Fibroblast of the aortic adventitia (primary cell): Measurements from ENCODE around the gene ABL1. TPM values are rescaled to one million over a fixed set of nuclear protein-coding genes. Genes with fewer than 3 reads are reported as not detected.

Experiments
- DNase-seq: peaks from one replicate; pipeline ENCODE4 v3.0.0-alpha.2; 2010; ENCODE audit warnings: low read depth
- H3K4me3 ChIP-seq: 2 replicates; pipeline ENCODE4 v1.5.1; 2011; ENCODE audit warnings: low read depth, mild to moderate bottlenecking, control low read depth, low read length, moderate library complexity
- total RNA-seq: library from RNA; depleted of rRNA; stranded (reverse); fragments of >200 nt; gene quantifications from 2 replicates; pipeline ENCODE4 v1.2.3, GENCODE V29; 2012; ENCODE audit warnings: low replicate concordance
- TF ChIP-seq, protein P1 (sequence below): IDR thresholded peaks from 2 replicates; pipeline ENCODE4 v1.5.1; 2011; ENCODE audit warnings: mild to moderate bottlenecking, low read length, control low read depth, inconsistent platforms; ENCODE audit not compliant: insufficient read depth

The ABL1 gene
- total RNA-seq, 1 donor: 73.3 TPM

DNA sequence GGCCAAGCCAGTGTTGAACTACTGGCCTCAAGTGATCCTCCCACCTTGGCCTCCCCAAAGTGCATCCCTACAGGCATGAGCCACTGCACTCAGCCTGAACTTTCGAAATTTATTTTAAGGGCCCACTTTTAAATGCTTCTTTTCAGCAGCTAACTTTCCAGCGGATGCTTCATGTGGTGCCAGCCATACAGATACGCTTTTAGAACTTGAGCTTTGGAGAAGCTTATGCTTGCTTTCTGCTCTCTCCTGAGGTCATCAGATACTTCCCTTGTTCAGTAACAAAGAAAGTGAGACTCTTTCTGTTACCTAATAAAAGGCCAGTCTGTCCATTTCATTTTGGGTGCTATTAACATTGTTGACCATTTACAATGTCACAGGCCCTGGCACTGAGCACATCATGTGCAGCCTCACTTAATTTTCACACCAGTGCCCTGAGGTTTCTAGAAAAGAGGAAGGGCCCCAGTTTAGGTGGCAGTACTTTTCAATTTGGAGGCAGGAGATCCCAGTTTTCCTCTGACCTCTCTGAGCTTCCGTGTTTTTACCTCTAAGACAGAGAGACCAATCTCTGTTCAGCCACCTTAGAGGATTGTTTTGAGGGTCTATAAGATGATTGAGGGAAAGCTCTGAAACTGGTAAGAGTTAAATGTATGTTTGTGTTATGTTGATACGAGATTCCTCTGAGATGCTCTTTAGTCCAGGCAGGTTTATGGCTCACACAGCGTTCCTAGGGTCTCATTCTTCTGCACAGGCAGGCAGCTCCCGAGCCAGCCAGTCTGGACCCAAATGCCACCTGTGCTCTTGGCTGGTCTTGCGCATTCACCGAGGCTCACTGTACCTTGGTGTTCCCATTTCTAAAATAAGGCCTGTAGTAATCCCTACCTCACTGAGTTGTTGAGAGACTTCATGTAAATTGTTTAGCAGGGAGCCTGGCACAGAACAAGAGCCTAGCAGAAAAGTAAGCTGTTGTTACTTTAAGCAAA lies 4.4 kb downstream of the ABL1 start:
- TF ChIP-seq, protein P1, sequence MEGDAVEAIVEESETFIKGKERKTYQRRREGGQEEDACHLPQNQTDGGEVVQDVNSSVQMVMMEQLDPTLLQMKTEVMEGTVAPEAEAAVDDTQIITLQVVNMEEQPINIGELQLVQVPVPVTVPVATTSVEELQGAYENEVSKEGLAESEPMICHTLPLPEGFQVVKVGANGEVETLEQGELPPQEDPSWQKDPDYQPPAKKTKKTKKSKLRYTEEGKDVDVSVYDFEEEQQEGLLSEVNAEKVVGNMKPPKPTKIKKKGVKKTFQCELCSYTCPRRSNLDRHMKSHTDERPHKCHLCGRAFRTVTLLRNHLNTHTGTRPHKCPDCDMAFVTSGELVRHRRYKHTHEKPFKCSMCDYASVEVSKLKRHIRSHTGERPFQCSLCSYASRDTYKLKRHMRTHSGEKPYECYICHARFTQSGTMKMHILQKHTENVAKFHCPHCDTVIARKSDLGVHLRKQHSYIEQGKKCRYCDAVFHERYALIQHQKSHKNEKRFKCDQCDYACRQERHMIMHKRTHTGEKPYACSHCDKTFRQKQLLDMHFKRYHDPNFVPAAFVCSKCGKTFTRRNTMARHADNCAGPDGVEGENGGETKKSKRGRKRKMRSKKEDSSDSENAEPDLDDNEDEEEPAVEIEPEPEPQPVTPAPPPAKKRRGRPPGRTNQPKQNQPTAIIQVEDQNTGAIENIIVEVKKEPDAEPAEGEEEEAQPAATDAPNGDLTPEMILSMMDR: no peak
- peak overlapping the region; percentile 36 for H3K4me3 ChIP-seq
- no peak for DNase-seq

DNA sequence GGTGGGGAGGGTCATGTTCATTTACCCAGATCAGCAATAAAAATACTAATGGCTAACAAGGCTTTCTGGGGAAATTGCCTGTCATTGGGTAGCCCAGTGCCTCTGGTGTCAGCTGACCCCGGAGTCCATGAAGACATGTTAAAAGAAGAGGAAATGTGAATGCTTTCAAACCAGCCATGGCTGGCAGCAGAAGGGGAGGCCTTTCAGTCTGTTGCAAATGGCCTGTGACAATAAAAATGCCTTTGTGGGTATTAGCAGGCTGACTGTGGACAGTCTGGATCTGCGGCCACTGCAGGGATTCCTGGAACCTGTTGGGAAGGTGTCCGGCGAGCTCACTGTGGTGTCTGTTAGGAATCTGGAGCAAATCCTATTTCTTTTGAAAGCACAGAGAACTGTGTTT lies 7.5 kb downstream of the ABL1 start:
- no peak overlapping the region for H3K4me3 ChIP-seq
- no peak for DNase-seq
- TF ChIP-seq, protein P1: no peak

DNA sequence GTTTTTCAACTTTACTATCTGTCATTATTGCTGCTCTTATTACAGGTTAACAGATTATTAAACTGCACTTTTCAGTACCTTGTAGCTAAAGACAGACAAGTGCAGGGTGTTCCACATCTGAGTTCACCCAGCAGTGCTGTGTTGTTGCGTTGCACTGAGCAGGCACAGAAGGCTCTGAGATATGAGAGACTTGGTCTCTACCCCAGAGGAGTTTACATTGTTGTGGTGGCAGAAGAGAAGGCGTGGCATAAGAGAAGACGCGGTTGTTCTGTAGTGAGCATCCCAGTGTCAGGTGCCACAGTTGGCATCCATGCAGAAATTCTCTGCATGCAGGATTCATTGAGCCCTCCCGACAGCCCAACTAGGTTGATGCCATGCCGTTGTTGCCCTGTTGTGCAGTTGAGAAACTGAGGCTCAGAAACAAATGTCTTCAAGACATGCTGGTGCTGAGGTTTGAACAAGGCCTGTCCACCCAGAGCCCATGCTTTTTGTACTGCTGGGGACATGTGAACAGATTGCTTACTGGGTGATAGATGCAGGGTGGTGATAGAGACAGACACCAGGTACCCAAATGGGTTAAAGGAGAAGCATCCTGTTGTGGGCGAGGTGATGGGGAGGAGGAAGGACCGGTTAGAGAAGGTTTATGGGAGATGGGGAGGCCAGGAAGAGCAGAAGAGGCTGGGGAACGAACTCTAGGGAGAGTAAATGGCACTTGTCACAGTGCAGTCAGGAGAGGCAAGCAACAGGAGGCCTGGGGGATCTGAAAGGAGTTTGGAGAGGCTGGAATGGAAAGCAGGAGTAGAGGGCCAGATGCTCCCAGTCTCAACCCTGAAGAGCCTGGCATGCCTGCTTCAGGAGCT lies 8.2 kb downstream of the ABL1 start:
- DNase-seq: no peak
- no peak overlapping the region for H3K4me3 ChIP-seq
- TF ChIP-seq, protein P1: no peak

DNA sequence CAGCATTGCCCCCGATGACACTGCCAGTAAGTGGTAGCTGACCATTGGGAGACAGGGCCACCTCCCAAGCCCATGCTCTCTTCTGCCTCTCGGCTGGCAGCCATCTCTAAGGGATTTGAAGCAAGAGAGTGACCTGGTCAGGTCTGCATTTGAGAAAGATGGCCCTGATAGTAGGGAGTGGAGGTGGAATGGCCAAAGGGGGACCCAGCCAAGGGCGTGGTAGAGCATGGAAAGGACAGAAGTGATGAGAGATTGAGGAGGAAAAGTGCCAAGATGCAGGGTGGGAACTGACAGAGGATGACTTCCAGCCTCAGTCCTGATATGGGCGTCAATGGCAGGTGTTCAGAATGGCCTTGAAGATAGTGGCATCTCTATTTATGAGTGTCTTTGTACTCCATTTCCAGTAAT lies 9.0 kb downstream of the ABL1 start:
- TF ChIP-seq, protein P1: no peak
- H3K4me3 ChIP-seq: no peak overlapping the region
- DNase-seq: peak; percentile 60

DNA sequence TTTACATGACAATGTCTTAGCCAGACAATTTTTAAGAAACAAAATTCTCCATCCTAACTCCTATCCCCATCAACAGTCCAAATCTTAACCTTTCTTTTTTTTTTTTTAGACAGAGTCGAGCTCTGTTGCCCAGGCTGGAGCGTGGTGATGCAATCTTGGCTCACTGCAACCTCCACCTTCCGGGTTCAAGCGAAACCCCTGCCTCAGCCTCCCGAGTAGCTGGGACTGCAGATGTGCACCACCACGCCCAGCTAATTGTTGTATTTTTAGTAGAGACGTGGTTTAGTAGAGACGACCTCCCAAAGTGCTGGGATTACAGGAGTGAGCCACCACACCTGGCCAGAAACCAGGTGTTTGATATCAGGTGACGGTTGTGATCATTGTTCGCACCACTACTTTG lies 10.2 kb downstream of the ABL1 start:
- TF ChIP-seq, protein P1: no peak
- peak overlapping the region; percentile 7 for H3K4me3 ChIP-seq
- DNase-seq: peak; percentile 49

DNA sequence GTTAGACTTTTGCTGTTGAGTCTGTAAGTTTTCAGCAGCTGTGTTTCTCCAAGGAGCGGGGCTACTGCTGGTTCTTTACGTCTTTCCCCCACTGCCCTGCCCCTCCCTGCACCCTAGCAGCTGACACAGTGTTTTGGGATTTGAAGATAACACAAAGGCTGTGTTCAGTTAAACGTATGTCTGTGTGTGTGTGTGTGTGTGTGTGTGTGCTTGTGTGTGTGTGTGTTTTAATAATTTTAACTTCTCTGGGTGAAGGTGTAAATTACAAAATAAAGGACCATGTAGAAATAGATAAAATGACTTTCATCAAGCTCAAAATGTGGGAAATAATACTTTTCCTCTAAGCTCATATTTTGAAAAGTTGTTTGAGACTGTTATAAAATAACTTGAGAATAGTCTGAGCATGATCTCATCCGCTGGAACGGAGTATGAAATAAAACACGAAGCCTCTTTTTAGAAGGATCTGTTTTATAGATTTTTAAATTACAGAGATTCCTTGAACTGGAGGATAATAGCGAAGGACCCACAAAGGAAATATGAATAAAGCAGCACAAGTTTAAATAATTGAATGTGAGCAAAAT lies 10.9 kb downstream of the ABL1 start:
- H3K4me3 ChIP-seq: peak overlapping the region; percentile 53
- TF ChIP-seq, protein P1: no peak
- peak; percentile 89 for DNase-seq
